CD4-positive, alpha-beta T cell treated with Interleukin-15 for 4 hours (primary cell): ENCODE measurements around the gene MICU1.
A peak's percentile ranks its signal among the peaks of the same experiment; 100 is the strongest.
"Not testable (repeated sequence)": the region's sequence is repeated elsewhere in the genome, so short reads cannot be mapped to it uniquely, and the experiment has no call there.

Source experiments
- DNase-seq: peaks from one replicate; pipeline ENCODE4 v3.0.0-alpha.2; 2020; ENCODE audit warnings: low spot score

Gene MICU1

DNA sequence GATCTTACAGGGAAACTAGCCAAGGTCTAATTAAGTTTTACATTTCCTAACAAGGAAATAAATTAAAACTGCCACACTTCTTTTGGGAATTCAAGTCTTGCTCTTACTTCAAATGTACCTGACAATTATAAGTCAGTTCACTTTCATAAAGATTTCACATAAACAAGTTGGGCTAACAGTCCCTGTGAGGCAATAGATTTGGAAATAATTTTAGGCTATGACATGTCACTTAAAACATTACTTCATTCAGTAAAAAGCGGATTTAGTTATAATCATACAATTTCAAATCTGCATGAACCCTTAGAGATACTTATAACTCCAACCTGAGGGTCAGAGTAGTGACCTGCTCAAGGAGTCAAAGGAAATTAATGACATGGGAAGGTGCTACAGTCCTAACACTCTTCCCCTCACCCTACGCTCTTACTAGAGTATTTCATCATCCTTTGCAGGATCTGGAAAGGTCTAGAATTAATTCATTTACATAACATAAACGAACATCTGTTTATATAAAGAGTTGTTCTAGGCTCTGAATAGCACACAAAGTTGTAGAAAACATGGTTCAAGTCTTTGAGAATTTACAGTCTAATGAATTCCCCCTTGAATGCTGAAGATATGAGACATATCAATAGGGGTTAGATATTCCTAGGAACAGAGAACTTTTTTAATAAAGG lies 238.8 kb downstream of the MICU1 start:
- DNase-seq: no peak

DNA sequence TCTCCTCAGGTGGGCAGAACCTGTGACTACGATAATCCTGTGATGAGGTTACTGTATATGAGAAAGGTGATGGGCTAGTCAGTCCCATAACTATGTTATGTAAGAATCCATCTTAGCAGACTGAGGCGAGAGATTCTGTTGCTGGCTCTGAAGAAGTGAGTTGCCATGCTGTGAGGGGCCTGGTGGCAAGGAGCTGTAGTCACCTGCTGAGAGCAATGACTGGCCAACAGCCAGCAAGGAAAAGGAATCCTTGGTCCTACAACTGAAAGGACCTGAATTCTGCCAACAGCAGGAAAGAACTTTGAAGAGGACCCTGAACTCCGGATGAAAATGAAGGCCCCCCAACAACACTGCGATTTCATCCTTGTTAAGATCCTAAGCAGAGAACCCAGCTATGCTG lies 240.2 kb downstream of the MICU1 start:
- no peak for DNase-seq

- DNase-seq: not testable (repeated sequence)
Observed at GRCh38 chr10:72384982-72385381, 240.9 kb downstream of the MICU1 start.

DNA sequence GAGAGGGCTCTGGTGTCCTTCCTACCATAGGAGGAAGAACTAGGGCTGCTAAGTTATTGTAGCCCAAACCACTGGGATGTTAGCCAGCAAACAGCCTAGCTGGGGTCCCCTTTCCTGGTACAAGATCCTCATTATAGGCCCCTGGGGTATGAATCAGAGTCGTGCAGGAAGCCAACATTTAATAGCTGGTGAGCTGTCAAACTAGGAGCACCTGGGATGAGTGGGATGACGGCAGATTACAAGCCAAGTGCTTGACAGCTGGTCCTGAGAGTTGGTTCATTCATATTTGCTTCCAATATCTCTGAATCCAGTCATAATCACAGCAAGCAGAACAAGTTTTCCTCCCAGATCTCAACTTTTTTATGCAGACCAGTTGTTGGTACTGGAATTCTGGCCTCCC lies 246.1 kb downstream of the MICU1 start:
- DNase-seq: no peak

DNA sequence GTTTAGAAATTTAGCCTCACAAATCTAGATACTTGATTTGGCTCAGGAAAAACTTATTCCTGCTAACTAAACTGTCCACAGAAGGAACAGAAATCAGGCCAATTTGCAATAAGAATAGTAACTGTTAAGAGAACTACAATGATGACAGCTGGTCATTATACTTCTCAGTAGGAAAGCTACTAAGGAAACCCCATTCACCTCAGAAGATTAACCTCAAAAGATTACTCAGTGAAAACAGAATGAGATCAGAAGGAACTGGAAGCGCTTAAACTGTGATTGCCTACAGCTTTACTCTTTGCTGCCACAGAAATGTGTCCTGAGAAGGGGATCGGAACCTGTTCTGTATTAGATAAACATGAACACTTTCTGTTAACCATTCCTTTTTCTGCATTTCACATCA lies 246.8 kb downstream of the MICU1 start:
- no peak for DNase-seq

DNA sequence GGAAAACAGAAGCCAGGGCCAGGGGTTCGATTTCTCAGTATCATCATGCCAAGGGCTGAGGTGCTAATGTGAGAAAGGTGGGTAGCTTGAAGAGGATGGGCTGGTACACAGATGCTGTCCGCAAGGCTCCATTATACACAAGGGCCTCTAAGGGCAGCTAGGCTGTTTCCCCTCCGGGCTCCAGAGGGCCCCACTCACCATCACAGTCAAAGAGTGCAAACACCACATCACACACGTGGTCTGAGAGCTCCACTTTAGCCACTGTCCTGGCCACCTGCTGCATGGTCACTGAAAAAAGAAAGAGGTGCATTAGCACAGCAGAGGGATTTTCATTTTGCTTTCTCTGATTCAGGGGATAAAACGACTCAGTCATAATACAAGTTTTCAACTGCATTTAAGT lies 250.3 kb downstream of the MICU1 start:
- no peak for DNase-seq

DNA sequence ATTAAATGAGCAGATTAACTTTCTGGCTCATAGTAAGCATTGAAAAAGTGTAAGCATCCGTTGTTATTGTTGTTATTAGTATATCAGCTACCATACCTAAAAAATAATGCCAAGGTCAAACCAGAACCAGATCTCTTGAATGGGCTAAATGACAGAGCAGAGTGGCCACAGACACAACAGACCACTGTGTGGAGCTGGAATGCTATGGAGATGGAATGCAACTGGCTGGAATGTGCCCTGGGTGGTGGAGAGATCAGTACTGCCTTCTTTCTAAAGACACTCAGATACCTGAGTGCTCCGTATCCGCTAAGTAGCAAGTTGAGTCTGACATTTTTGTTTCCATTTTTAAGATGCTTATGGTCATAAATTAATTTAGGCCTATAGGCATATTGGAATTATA lies 250.7 kb downstream of the MICU1 start:
- no peak for DNase-seq

DNA sequence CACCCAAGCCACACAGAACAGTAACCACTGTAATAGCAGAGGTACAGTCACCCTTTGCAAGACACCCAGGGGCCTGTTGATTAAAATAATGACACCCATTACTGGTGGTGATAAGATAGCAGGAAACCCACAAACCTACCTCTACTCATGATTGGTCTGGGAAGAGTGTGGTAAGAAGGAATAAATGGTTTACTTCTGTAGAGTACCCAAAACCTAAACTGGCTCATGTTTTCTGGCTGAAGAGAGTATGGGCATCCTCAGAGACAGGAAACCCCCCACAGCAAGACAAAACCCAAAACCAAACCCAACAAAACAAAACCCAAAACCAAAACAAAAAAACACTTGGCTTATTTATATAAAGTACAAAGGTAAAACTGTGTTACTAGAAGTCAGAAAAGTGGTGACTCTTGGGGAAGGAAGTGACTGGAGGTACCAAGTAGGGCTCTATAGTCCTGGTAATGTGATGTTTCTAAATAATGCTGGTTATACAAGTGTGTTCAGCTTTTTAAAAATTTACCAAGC lies 255.6 kb downstream of the MICU1 start:
- DNase-seq: peak; percentile 72

DNA sequence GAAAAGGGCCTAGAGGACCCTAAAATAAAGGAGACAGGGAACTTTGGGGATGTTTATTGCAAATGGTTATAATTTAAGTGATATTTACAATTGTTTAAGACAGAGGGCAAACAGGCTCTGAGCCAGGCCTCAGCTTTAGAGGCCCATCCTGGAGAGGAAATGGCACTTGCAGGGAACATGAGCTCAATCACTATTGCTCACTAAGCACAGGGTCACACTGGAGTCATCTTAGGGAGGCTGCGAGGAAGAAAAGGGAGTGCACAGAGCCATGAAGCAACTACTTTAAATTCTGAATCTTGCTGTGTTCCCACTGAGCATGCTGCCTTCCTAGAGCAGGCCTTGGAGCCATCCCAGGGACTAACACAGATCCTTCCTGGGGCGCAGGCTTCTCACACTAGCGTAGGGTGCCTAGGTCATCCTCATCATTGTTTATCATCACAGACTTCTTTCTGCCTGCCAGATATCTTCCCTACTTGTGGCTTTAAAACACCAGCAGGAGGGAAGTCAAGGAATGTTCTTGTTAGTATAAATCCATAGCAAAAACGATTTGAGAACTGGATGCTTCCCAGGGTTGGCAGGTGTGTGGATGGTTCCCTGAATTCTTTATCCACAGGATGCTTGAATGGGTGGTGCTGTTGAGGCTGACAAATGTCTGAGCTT lies 258.4 kb downstream of the MICU1 start:
- no peak for DNase-seq

DNA sequence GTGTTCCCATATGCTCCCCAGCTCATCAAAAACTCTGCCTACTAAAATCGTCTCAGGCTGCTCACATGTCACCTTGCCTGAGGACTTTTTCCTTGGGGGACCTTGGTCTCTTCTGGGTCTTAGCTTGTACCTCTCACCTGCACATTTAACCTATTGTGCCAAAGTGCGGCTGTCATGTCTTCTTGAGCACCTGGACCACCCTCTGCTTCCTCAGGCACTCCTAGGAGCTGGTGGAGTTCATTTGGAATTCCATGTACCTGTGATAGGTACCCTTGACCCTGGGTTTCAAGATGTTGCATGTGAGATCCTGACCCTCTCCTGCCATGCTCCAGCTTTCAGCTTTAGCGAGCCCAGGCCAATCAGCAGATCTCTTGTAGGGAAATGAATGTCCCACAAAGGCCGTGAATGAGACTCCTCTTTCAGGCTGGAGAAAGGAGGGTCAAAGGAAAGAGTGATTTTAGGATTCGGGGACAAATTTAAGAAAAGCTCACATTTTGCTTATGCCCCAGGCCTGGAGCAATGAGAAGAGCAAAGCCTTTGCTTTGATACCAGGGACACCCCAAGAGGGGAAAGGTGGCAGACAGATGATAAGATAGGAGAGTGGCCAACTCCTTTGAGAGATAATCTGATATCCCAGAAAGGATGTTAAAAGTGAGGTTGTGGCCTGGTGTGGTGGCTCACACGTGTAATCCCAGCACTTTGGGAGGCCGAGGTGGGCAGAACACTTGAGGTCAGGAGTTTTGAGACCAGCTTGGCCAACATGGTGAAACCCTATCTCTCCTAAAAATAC lies 260.6 kb downstream of the MICU1 start:
- DNase-seq: no peak

DNA sequence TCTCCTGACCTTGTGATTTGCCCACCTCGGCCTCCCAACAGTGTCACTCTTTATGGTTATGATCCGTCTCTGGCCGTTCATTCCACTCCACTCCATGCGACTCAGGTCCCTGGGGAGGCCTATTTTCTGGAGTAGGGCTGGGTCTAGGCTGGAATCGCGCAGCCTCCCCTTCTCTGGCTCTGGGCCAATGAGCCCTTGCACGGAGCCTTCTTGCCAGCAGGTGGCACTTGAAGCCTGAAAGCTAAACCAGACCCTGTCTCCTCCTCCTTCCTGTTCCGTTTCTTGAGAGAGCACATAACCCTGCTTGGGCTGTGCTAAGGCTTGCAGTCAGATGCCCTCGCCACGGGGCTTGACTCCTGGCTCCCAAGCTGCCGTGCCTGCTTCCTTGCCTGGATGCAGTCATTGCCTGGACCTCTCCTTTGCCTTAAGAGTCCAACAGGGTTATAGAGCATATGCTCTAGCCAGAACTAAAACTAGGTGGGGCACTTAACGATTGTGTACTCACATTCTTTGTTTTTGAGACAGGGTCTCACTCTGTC lies 261.6 kb downstream of the MICU1 start:
- DNase-seq: peak; percentile 90

DNA sequence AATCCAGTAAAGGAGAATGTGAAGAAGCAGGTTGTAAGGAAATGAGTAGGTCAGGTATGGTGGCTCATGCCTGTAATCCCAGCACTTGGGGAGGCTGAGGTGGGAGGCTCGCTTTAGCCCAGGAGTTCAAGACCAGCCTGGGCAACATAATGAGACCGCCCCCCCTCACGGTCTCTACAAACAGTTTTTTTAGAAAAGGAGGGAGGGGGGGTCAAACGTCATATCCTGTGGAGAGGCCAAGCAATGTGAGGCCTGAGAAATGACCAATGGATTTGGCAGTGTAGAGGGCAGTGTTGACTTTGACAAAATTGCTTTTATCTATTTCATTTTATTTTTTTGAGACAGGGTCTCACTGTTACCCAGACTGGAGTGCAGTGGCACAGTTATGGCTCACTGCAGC lies 268.9 kb downstream of the MICU1 start:
- DNase-seq: no peak

DNA sequence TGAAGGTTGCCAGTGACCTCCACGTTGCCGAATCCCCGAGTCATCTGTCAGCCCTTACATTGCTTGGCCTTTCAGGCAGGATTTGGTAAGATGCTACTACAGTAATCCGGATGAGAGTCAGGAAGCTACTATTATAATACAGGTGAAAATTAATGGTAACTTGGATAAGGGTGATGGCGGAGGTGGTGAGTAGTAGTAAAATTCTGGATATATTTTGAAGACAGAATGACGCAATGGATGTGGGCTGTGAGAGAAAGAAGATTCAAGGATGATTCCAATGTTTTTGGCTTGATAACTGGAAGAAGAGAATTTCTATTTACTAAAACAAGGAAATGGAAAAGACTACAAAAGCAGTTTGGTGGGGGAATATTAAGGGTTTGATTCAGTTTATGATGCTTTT lies 269.8 kb downstream of the MICU1 start:
- DNase-seq: no peak

DNA sequence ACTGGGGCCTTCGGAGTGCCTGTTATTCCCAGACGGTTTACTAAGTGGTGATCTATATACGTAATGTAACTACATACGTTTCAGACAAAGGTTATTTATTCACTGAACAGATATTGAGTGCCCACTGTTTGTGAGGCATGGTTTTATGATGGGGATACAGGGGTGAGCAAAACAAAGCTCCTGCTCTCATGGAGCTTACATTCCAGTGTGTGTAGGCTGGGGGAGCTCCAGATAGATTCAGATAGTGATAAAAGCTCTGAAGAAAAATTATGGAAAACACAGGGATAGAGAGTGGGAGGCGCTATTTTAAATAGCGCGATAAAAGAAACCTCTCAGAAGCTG lies 270.7 kb downstream of the MICU1 start:
- no peak for DNase-seq

- peak; percentile 92 for DNase-seq
Observed at GRCh38 chr10:72354356-72355213, 271.3 kb downstream of the MICU1 start, which contains the start of gene DNAJB12. TSS of gene DNAJB12 (minus strand) at chr10:72354919. CDS start at chr10:72354897, 22 bp downstream.

- no peak for DNase-seq
Observed at GRCh38 chr10:72353965-72354355, 271.9 kb downstream of the MICU1 start.

GRCh38 chr10:72353028-72353964 lies 272.6 kb downstream of the MICU1 start:
- DNase-seq: no peak

- DNase-seq: no peak
Observed at GRCh38 chr10:72351479-72351878, 274.4 kb downstream of the MICU1 start.

DNA sequence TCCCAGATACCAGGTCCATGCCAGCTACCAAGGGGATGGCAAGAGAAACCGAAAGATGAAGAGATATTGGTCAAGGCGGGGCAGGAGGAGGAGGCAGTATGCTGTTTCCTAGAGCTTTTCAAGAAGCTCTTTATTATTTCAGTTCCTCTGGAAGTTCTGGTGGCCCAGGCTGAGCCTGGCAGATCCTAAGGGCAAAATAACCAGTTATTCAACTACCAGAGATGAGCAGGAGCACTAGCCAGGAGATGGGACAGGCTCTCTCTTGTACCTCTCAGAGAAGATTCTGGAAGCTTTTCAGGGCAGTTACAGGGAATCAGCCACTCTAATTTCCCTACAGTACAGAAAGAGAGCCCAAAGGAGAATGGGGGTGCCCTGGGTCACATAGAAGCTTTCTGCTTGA lies 276.4 kb downstream of the MICU1 start:
- no peak for DNase-seq

DNA sequence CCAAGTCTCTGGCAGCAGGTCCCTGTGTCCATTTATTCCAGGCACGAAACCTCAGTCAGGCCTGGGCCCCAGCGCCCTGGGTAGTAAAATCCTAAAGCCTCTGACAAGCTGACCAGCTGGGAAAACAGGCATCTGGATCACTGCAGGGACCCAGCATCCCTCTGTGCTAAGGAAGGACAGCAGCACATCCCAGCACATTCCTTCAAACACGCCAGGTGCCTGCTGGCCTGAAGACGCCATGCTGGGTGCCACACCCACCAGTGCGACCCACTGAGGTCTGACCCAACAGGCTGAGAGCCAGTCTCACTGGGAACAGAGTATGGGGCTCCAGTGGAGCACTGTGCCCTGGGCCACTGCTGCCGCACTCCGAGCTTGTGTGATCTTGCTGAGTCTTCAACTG lies 277.6 kb downstream of the MICU1 start:
- no peak for DNase-seq

GRCh38 chr10:72346117-72346516 lies 279.8 kb downstream of the MICU1 start:
- DNase-seq: not testable (repeated sequence)
